ENCODE results near the gene RIPK3. TPM values are rescaled to one million over a fixed set of nuclear protein-coding genes. Genes with fewer than 3 reads are reported as not detected.

Gene RIPK3
- polyA plus RNA-seq, 1 of the 3 experiments (the other 2 are of a cell fraction): not detected

DNA sequence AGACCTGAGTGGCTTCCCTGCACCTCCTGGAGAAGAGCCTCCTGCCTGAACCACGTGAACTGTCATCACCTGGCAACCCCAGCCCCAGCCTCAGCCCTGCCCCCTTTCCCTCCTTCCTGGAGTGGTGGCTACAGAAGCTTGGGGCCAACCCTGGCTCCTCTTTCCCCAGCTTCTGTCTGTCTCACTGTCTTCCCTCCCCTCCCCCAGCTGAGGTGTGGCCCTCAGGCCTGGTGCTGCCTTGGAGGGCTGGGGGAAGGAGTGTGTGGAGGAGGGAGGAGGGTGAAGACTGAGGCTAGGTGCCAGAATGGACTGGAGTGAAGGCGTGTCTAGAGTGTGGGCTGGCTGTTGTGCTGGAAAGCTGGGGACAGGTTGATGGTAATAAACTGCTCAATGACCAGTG is 37.9 kb upstream of the RIPK3 start:
- WGBS (ENCODE audit: low lambda C conversion rate): 85% methylated on average over 2 of the region's 2 CpGs
- H3K9me2 ChIP-seq: no peaks in the 10 kb centered on the region
- peaks cover 0 to 17% of the 10 kb centered on the region in 2 experiments; a peak in 1 of 4 replicates for H3K4me1 ChIP-seq (ENCODE audit: control insufficient read depth in 1 of 2, insufficient read depth in 2 of 2, low read depth in 1 of 2, low read length in 1 of 2)
- ChIA-PET CTCF (interaction anchor here (0.9 to 2.4 kb wide), 4 partner anchors 9 to 54 kb away, joined by 4 to 16 read pairs (median 7); partner anchors contain the start of gene NFATC4), POLR2A (interaction anchor here (1.0 to 1.2 kb wide), 2 partner anchors 9 to 12 kb away, joined by 3 to 4 read pairs; partner anchors contain the start of gene NFATC4)
- no peaks in the 10 kb centered on the region for H3K79me2 ChIP-seq (ENCODE audit: insufficient read depth)
- no peak overlapping the region for H3K4me2 ChIP-seq
- no peak overlapping the region for H2AFZ ChIP-seq (ENCODE audit: low read depth)
- H3K36me3 ChIP-seq (replicated peaks in 1 of 2; ENCODE audit: control insufficient read depth in 1 of 2, insufficient read depth in 2 of 2, low read length in 1 of 2): peaks cover 0 to 23% of the 10 kb centered on the region in 2 experiments
- TF ChIP-seq, protein P1, sequence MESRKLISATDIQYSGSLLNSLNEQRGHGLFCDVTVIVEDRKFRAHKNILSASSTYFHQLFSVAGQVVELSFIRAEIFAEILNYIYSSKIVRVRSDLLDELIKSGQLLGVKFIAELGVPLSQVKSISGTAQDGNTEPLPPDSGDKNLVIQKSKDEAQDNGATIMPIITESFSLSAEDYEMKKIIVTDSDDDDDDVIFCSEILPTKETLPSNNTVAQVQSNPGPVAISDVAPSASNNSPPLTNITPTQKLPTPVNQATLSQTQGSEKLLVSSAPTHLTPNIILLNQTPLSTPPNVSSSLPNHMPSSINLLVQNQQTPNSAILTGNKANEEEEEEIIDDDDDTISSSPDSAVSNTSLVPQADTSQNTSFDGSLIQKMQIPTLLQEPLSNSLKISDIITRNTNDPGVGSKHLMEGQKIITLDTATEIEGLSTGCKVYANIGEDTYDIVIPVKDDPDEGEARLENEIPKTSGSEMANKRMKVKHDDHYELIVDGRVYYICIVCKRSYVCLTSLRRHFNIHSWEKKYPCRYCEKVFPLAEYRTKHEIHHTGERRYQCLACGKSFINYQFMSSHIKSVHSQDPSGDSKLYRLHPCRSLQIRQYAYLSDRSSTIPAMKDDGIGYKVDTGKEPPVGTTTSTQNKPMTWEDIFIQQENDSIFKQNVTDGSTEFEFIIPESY (IDR thresholded peaks at IDR 0.05; ENCODE audit: borderline replicate concordance, low read depth): no peak
- TF ChIP-seq NRF1 (IDR thresholded peaks at IDR 0.05; ENCODE audit: low read depth, low read length) (no peak), RXRA (IDR thresholded peaks at IDR 0.05; ENCODE audit: borderline replicate concordance, low read depth) (no peak)
- H3K4me3 ChIP-seq (ENCODE audit: low read depth in 2 of 2, low read length in 1 of 2): no peak overlapping the region
- H3K27ac ChIP-seq (ENCODE audit: low read depth in 2 of 2, low read length in 1 of 2): no peak overlapping the region
- H3K9me3 ChIP-seq: no peaks in the 10 kb centered on the region
- H3F3A ChIP-seq (replicated peaks; ENCODE audit: insufficient read depth): no peaks in the 10 kb centered on the region
- no peaks in the 10 kb centered on the region for H3K27me3 ChIP-seq (ENCODE audit: insufficient read depth)
- H4K20me1 ChIP-seq (ENCODE audit: insufficient read depth): no peaks in the 10 kb centered on the region
- DNase-seq: no peak
- H3K9ac ChIP-seq: no peak overlapping the region

DNA sequence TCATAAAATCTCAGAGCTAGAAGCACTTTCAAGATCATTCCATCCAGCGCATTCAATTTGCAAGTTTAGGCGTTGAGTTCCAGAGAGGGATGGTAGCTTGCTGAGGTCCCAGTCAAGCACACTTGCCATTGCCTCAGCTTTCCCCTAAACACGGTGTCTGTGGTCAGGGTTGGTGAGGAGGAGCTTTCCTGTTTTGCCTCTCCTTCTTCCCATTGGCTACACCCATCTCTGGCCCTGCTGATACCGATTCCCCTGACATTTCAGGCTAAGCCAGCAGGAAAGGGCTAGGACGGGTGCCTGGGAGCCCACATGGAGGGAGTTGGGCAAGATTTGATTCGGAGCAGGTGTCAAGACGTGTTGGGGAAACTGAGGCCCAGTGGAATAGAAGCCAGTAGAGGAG is 37.3 kb upstream of the RIPK3 start:
- Histone ChIP-seq H2AFZ (ENCODE audit: low read depth) (no peak overlapping the region), H3K9ac (no peak overlapping the region), H3K4me3 (ENCODE audit: low read depth in 2 of 2, low read length in 1 of 2) (no peak overlapping the region), H4K20me1 (ENCODE audit: insufficient read depth) (no peaks in the 10 kb centered on the region), H3K27ac (ENCODE audit: low read depth in 2 of 2, low read length in 1 of 2) (no peak overlapping the region), H3K9me3 (no peaks in the 10 kb centered on the region), H3K36me3 (replicated peaks in 1 of 2; ENCODE audit: control insufficient read depth in 1 of 2, insufficient read depth in 2 of 2, low read length in 1 of 2) (peaks cover 0 to 26% of the 10 kb centered on the region in 2 experiments), H3K79me2 (ENCODE audit: insufficient read depth) (no peaks in the 10 kb centered on the region), H3K9me2 (no peaks in the 10 kb centered on the region), H3K27me3 (ENCODE audit: insufficient read depth) (no peaks in the 10 kb centered on the region), H3K4me2 (no peak overlapping the region), H3F3A (replicated peaks; ENCODE audit: insufficient read depth) (no peaks in the 10 kb centered on the region), H3K4me1 (ENCODE audit: control insufficient read depth in 1 of 2, insufficient read depth in 2 of 2, low read depth in 1 of 2, low read length in 1 of 2) (peaks cover 0 to 22% of the 10 kb centered on the region in 2 experiments; a peak in 1 of 4 replicates)
- WGBS (ENCODE audit: low lambda C conversion rate): 89% methylated on average over 7 of the region's 7 CpGs
- TF ChIP-seq RCOR1 (IDR thresholded peaks at IDR 0.05; ENCODE audit: low read length): no peak
- no peak for TF ChIP-seq SMC3 (IDR thresholded peaks at IDR 0.05; ENCODE audit: low read depth, low read length)
- TF ChIP-seq, protein P2, sequence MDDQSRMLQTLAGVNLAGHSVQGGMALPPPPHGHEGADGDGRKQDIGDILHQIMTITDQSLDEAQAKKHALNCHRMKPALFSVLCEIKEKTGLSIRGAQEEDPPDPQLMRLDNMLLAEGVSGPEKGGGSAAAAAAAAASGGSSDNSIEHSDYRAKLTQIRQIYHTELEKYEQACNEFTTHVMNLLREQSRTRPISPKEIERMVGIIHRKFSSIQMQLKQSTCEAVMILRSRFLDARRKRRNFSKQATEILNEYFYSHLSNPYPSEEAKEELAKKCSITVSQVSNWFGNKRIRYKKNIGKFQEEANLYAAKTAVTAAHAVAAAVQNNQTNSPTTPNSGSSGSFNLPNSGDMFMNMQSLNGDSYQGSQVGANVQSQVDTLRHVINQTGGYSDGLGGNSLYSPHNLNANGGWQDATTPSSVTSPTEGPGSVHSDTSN (IDR thresholded peaks at IDR 0.05): no peak
- TF ChIP-seq, protein P3, sequence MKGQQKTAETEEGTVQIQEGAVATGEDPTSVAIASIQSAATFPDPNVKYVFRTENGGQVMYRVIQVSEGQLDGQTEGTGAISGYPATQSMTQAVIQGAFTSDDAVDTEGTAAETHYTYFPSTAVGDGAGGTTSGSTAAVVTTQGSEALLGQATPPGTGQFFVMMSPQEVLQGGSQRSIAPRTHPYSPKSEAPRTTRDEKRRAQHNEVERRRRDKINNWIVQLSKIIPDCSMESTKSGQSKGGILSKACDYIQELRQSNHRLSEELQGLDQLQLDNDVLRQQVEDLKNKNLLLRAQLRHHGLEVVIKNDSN (IDR thresholded peaks at IDR 0.05; ENCODE audit: borderline replicate concordance, low read depth): no peak
- TF ChIP-seq TEAD4 (IDR thresholded peaks at IDR 0.05; ENCODE audit: borderline replicate concordance, insufficient read depth): no peak
- no peak for TF ChIP-seq TCF12 (IDR thresholded peaks at IDR 0.05)
- no peak for TF ChIP-seq SIN3A (IDR thresholded peaks at IDR 0.05; ENCODE audit: borderline replicate concordance, low read depth, low read length)
- TF ChIP-seq FOXJ3 (CRISPR knock-in tag; IDR thresholded peaks at IDR 0.05): no peak
- no peak for TF ChIP-seq GABPA (IDR thresholded peaks at IDR 0.05; ENCODE audit: low read depth)
- no peak for TF ChIP-seq MEF2A (IDR thresholded peaks at IDR 0.05; ENCODE audit: borderline replicate concordance, low read depth)
- DNase-seq: no peak
- ChIA-PET POLR2A (no interaction called here), CTCF (interaction anchor here (0.9 to 2.4 kb wide), 4 partner anchors 8 to 54 kb away, joined by 4 to 16 read pairs (median 7); partner anchors contain the start of gene NFATC4)

Measured in SK-N-SH (cell line).